Measurements from ENCODE around the gene RSPH9. TPM values are rescaled to one million over a fixed set of nuclear protein-coding genes. Genes with fewer than 3 reads are reported as not detected.
"Not testable (repeated sequence)": the region's sequence is repeated elsewhere in the genome, so short reads cannot be mapped to it uniquely, and the experiment has no call there.

RSPH9 gene
- total RNA-seq, 2 experiments from 2014 or later: not detected

GRCh38 chr6:43695215-43695966 is 50.6 kb downstream of the RSPH9 start:
- peaks cover 8% of the 10 kb centered on the region for H3K27me3 Mint-ChIP-seq
- ATAC-seq (no peak), DNase-seq (no peak)
- no peaks in the 10 kb centered on the region for H3K9me3 Mint-ChIP-seq (ENCODE audit: low read depth)
- H3K4me3 Mint-ChIP-seq: no peak overlapping the region
- ChIA-PET POLR2A (no interaction called here), CTCF (interaction anchor here (0.6 to 1.3 kb wide), 6 partner anchors 9 to 1961 kb away, joined by 3 to 4 read pairs (median 3); no protein-coding TSS in a partner anchor)
- H3K27ac Mint-ChIP-seq: no peak overlapping the region
- intact Hi-C loops (cut with DNase I, micrococcal nuclease): no loop called here
- no peaks in the 10 kb centered on the region for H3K36me3 Mint-ChIP-seq (ENCODE audit: low read depth)
- no peaks in the 10 kb centered on the region for H3K4me1 Mint-ChIP-seq

GRCh38 chr6:43695967-43696291 is 51.1 kb downstream of the RSPH9 start:
- DNase-seq (no peak), ATAC-seq (no peak)
- Mint-ChIP-seq H3K4me3 (no peak overlapping the region), H3K27ac (no peak overlapping the region), H3K9me3 (ENCODE audit: low read depth) (no peaks in the 10 kb centered on the region), H3K4me1 (no peaks in the 10 kb centered on the region), H3K27me3 (peaks cover 8% of the 10 kb centered on the region), H3K36me3 (ENCODE audit: low read depth) (no peaks in the 10 kb centered on the region)
- intact Hi-C loops (cut with DNase I, micrococcal nuclease): no loop called here
- ChIA-PET CTCF (interaction anchor here (0.6 to 1.2 kb wide), 5 partner anchors 9 to 1962 kb away, joined by 3 to 4 read pairs (median 3); no protein-coding TSS in a partner anchor), POLR2A (no interaction called here)

- no peak overlapping the region for H3K4me3 Mint-ChIP-seq
- ATAC-seq (no peak), DNase-seq (no peak)
- peaks cover 12% of the 10 kb centered on the region for H3K27me3 Mint-ChIP-seq
- intact Hi-C loops (cut with DNase I, micrococcal nuclease): no loop called here
- no peaks in the 10 kb centered on the region for H3K36me3 Mint-ChIP-seq (ENCODE audit: low read depth)
- H3K4me1 Mint-ChIP-seq: peaks cover under 1% of the 10 kb centered on the region
- H3K9me3 Mint-ChIP-seq (ENCODE audit: low read depth): no peaks in the 10 kb centered on the region
- H3K27ac Mint-ChIP-seq: no peak overlapping the region
- CTCF ChIA-PET: interaction anchor here (0.9 to 1.2 kb wide), 2 partner anchors 10 to 28 kb away, joined by 3 read pairs; partner anchors contain the start of gene MRPS18A
- POLR2A ChIA-PET: no interaction called here
Measured at GRCh38 chr6:43697421-43697820, 52.6 kb downstream of the RSPH9 start.

GRCh38 chr6:43698584-43699349 is 53.9 kb downstream of the RSPH9 start:
- no peak for DNase-seq
- no peaks in the 10 kb centered on the region for H3K36me3 Mint-ChIP-seq (ENCODE audit: low read depth)
- H3K27me3 Mint-ChIP-seq: peaks cover 17% of the 10 kb centered on the region
- ChIA-PET POLR2A (no interaction called here), CTCF (interaction anchor here (0.9 to 1.0 kb wide), 2 partner anchors 29 to 30 kb away, joined by 3 read pairs; no protein-coding TSS in a partner anchor)
- ATAC-seq: no peak
- H3K4me1 Mint-ChIP-seq: peaks cover 1% of the 10 kb centered on the region
- H3K9me3 Mint-ChIP-seq (ENCODE audit: low read depth): no peaks in the 10 kb centered on the region
- no peak overlapping the region for H3K4me3 Mint-ChIP-seq
- intact Hi-C loops (cut with DNase I, micrococcal nuclease): no loop called here
- H3K27ac Mint-ChIP-seq: no peak overlapping the region

- DNase-seq (no peak), ATAC-seq (no peak)
- Mint-ChIP-seq H3K4me3 (no peak overlapping the region), H3K27ac (no peak overlapping the region), H3K9me3 (ENCODE audit: low read depth) (no peaks in the 10 kb centered on the region), H3K4me1 (peaks cover 1% of the 10 kb centered on the region), H3K36me3 (ENCODE audit: low read depth) (no peaks in the 10 kb centered on the region), H3K27me3 (peaks cover 15% of the 10 kb centered on the region)
- intact Hi-C loops (cut with DNase I, micrococcal nuclease): no loop called here
- CTCF ChIA-PET: interaction anchor here (1.2 kb wide), 1 partner anchor 11 kb away, joined by 3 read pairs; no protein-coding TSS in a partner anchor
- POLR2A ChIA-PET: no interaction called here
Measured at GRCh38 chr6:43699564-43700186, 54.8 kb downstream of the RSPH9 start.

- peaks cover 20% of the 10 kb centered on the region for H3K27me3 Mint-ChIP-seq
- H3K4me1 Mint-ChIP-seq; ATAC-seq; H3K27ac Mint-ChIP-seq; intact Hi-C loops (cut with DNase I, micrococcal nuclease); H3K4me3 Mint-ChIP-seq; DNase-seq; H3K9me3 Mint-ChIP-seq (ENCODE audit: low read depth); H3K36me3 Mint-ChIP-seq (ENCODE audit: low read depth): not testable (repeated sequence)
- CTCF ChIA-PET: interaction anchor here (0.8 to 1.2 kb wide), 2 partner anchors 13 to 39 kb away, joined by 3 read pairs; no protein-coding TSS in a partner anchor
- POLR2A ChIA-PET: interaction anchor here (0.7 kb wide), 1 partner anchor 537 kb away, joined by 3 read pairs; no protein-coding TSS in a partner anchor
Measured at GRCh38 chr6:43700939-43701560, 56.2 kb downstream of the RSPH9 start.

GRCh38 chr6:43702171-43702533 is 57.3 kb downstream of the RSPH9 start:
- no peak for ATAC-seq
- Mint-ChIP-seq H3K4me3 (no peak overlapping the region), H3K36me3 (ENCODE audit: low read depth) (no peaks in the 10 kb centered on the region), H3K27ac (no peak overlapping the region), H3K9me3 (ENCODE audit: low read depth) (no peaks in the 10 kb centered on the region), H3K27me3 (peaks cover 21% of the 10 kb centered on the region), H3K4me1 (peaks cover 5% of the 10 kb centered on the region)
- CTCF ChIA-PET: no interaction called here
- POLR2A ChIA-PET: no interaction called here
- DNase-seq: no peak
- intact Hi-C loops (cut with DNase I, micrococcal nuclease): no loop called here

- DNase-seq (peak; percentile 63), ATAC-seq (peak; percentile 80)
- H3K4me3 Mint-ChIP-seq: no peak overlapping the region
- no peak overlapping the region for H3K27ac Mint-ChIP-seq
- peaks cover 21% of the 10 kb centered on the region for H3K27me3 Mint-ChIP-seq
- H3K4me1 Mint-ChIP-seq: peaks cover 5% of the 10 kb centered on the region
- ChIA-PET CTCF (interaction anchor here (0.8 to 2.9 kb wide), 3 partner anchors 22 to 62 kb away, joined by 3 to 9 read pairs (median 3); no protein-coding TSS in a partner anchor), POLR2A (no interaction called here)
- H3K9me3 Mint-ChIP-seq (ENCODE audit: low read depth): no peaks in the 10 kb centered on the region
- intact Hi-C loops (cut with DNase I, micrococcal nuclease): no loop called here
- no peaks in the 10 kb centered on the region for H3K36me3 Mint-ChIP-seq (ENCODE audit: low read depth)
Measured at GRCh38 chr6:43702534-43703440, 58.0 kb downstream of the RSPH9 start.

GRCh38 chr6:43703512-43704429 is 58.9 kb downstream of the RSPH9 start:
- ChIA-PET POLR2A (no interaction called here), CTCF (interaction anchor here (0.8 to 2.9 kb wide), 4 partner anchors 23 to 63 kb away, joined by 3 to 9 read pairs (median 3); no protein-coding TSS in a partner anchor)
- H3K27me3 Mint-ChIP-seq: peaks cover 18% of the 10 kb centered on the region
- DNase-seq (no peak), ATAC-seq (no peak)
- H3K9me3 Mint-ChIP-seq (ENCODE audit: low read depth): no peaks in the 10 kb centered on the region
- no peaks in the 10 kb centered on the region for H3K36me3 Mint-ChIP-seq (ENCODE audit: low read depth)
- H3K4me1 Mint-ChIP-seq: peaks cover 5% of the 10 kb centered on the region
- no peak overlapping the region for H3K4me3 Mint-ChIP-seq
- no peak overlapping the region for H3K27ac Mint-ChIP-seq
- intact Hi-C loops (cut with DNase I, micrococcal nuclease): no loop called here

- no peaks in the 10 kb centered on the region for H3K36me3 Mint-ChIP-seq (ENCODE audit: low read depth)
- H3K27me3 Mint-ChIP-seq: peaks cover 17% of the 10 kb centered on the region
- no peaks in the 10 kb centered on the region for H3K9me3 Mint-ChIP-seq (ENCODE audit: low read depth)
- DNase-seq (no peak), ATAC-seq (no peak)
- H3K27ac Mint-ChIP-seq: no peak overlapping the region
- POLR2A ChIA-PET: no interaction called here
- H3K4me1 Mint-ChIP-seq: peaks cover 16% of the 10 kb centered on the region
- intact Hi-C loops (cut with DNase I, micrococcal nuclease): no loop called here
- CTCF ChIA-PET: interaction anchor here (0.6 to 1.4 kb wide), 3 partner anchors 9 to 62 kb away, joined by 3 to 4 read pairs (median 3); no protein-coding TSS in a partner anchor
- no peak overlapping the region for H3K4me3 Mint-ChIP-seq
Measured at GRCh38 chr6:43705996-43706395, 61.2 kb downstream of the RSPH9 start.
